ENCODE measurements around the gene MUC20. TPM values are rescaled to one million over a fixed set of nuclear protein-coding genes. Genes with fewer than 3 reads are reported as not detected.
"Not testable (repeated sequence)": the region's sequence is repeated elsewhere in the genome, so short reads cannot be mapped to it uniquely, and the experiment has no call there.

Gene MUC20
- total RNA-seq, 3 donors from 2014 or later: 0.63 to 0.95 (median 0.63) TPM

DNA sequence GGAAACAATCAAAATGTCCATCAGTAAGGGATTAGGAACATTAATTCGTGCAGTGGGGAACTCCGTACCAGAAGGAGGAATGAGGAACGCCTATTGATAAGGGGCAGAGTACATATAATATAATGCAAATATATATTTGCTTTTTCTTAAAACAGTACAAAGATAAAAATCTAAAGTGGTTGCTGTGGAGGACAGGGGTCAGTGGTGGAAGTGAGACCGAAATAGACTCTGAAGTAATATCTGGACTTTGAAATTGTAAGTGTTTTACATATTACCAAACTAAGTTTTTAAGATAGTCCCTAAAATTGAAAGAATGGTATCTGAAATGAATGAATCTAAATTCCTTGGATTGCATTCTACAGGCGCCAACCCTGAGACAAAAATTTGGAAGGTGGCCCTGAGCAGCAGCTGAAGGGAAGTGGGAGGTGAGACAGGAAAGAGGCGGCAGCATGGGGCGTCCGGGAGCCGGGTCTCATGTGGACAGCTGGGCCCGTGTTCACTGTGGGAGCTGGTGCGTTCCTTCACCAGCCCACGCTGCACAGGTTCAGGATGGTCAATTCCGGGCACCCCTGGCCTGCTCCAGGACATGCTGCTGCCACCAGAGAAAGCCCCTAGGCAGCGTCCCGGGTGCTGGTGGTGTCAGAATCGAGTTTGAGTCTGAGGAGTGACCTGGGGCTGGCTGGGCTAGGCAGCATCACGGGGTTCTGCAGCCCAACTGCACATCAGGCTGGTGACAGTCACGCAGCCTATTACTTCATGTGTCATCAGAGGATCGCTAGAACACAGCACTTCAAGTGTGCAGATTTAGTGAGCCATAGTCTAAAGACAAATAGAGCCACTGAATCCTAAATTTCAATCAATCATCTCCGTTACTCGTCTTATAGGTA lies 31.4 kb upstream of the MUC20 start:
- not testable (repeated sequence) for H3K9me3 Mint-ChIP-seq; ATAC-seq; DNase-seq; H3K27me3 Mint-ChIP-seq (ENCODE audit: low read depth); H3K4me1 Mint-ChIP-seq (ENCODE audit: low read depth); H3K4me3 Mint-ChIP-seq
- H3K36me3 Mint-ChIP-seq (ENCODE audit: insufficient read depth): peaks cover 43% of the 10 kb centered on the region

DNA sequence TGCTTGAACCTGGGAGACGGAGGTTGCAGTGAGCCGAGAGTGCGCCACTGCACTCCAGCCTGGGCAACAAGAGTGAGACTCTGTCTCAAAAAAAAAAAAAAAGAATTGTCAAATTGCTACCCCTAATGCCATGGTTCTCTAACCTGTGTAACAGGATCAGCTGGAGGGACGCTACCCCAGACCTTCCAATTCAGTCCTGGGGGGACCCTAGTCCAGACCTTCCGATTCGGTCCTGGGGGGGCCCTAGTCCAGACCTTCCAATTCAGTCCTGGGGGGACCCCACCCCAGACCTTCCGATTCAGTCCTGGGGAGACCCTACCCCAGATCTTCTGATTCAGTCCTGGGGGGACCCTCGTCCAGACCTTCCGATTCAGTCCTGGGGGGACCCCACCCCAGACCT lies 29.8 kb upstream of the MUC20 start:
- Mint-ChIP-seq H3K4me3 (no peak overlapping the region), H3K4me1 (ENCODE audit: low read depth) (peaks cover 9% of the 10 kb centered on the region), H3K27me3 (ENCODE audit: low read depth) (no peaks in the 10 kb centered on the region), H3K9me3 (no peaks in the 10 kb centered on the region), H3K36me3 (ENCODE audit: insufficient read depth) (peaks cover 41% of the 10 kb centered on the region)
- no peak for ATAC-seq
- no peak for DNase-seq

DNA sequence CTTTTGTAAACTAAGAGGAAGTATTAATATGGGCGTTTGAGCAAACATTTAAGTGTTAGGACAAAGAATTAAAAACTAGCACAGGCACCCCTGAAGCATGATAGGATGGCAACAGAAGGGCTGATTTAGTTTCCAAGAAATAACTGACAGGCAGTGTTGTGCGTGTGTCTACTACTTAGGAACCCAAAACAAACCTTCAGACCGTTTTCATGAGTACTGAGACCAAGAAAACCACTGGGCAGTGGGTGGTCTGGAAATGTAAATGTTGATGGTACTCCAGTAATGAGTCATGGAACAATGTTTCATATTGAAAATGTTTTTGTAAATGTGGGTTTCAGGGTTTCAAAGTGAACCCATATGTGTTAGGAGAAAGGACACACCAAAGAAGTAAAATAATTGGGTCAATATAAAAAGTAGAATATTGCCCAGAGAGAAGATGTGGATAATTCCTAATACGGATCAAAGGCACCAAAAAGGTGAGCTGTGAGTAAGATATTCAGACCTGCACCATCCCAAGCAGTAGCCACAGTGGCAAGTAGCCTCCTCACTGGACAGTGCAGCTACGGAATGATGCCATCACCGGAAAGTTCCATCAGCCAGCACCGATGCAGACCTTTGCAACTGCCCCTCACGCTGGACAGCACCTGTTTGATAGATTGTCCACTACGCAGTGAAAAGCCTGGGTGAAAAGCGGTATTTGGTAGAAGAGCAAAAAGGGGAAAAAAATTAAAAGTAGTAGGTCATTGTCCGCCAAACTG lies 29.0 kb upstream of the MUC20 start:
- H3K9me3 Mint-ChIP-seq; ATAC-seq; H3K4me3 Mint-ChIP-seq; DNase-seq; H3K27me3 Mint-ChIP-seq (ENCODE audit: low read depth); H3K4me1 Mint-ChIP-seq (ENCODE audit: low read depth): not testable (repeated sequence)
- peaks cover 43% of the 10 kb centered on the region for H3K36me3 Mint-ChIP-seq (ENCODE audit: insufficient read depth)

DNA sequence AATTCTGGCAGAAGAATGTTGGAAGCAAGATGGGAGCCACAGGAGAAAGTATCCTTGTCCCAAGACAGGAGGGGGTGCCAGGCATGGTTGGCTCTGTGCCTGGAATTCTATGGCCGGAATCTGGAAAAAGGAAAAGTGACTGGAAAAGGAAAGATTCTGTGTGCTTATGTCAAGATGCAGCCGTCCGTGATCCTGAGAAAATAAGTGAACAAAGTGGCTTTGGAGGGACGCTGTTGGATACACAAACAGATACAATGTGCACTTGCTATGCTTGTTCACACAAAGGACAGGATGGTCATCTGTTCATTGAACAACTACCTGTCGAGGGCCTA lies 28.5 kb upstream of the MUC20 start:
- ATAC-seq (no peak), DNase-seq (no peak)
- Mint-ChIP-seq H3K27me3 (ENCODE audit: low read depth) (no peaks in the 10 kb centered on the region), H3K4me3 (no peak overlapping the region), H3K9me3 (no peaks in the 10 kb centered on the region), H3K4me1 (ENCODE audit: low read depth) (peaks cover 9% of the 10 kb centered on the region), H3K36me3 (ENCODE audit: insufficient read depth) (peaks cover 44% of the 10 kb centered on the region)

DNA sequence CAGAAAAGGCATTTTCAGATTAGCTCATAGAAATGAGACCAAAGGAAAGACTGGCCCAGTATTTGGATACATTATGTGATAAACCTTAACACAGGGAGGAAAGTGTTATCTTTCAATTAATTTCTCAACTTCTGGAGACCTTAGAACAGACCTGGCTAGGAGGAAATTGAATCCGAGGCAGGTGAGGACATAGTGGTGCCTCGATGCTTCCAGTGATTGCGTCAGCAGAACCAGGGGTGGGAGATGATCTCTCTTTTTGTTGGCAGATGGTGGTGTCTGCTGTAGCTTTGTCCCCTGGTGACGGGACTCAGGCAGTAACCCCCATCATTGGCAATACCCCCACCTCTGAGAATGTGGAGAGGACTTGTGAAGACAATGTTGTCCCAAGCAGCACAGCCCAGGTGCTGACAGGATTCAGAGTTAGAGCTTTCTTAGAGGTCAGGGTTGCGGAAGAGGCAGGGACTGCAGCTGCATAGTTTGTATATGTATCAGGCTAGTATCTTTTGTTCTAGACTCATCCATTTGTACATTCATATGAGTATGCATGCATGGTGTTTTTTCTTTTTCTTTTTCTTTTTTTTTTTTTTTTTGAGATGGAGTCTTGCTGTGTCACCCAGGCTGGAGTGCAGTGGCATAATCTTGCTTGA lies 27.9 kb upstream of the MUC20 start:
- H3K27me3 Mint-ChIP-seq (ENCODE audit: low read depth): no peaks in the 10 kb centered on the region
- no peak overlapping the region for H3K4me3 Mint-ChIP-seq
- no peaks in the 10 kb centered on the region for H3K9me3 Mint-ChIP-seq
- DNase-seq: no peak
- peaks cover 45% of the 10 kb centered on the region for H3K36me3 Mint-ChIP-seq (ENCODE audit: insufficient read depth)
- ATAC-seq: no peak
- peaks cover 9% of the 10 kb centered on the region for H3K4me1 Mint-ChIP-seq (ENCODE audit: low read depth)

DNA sequence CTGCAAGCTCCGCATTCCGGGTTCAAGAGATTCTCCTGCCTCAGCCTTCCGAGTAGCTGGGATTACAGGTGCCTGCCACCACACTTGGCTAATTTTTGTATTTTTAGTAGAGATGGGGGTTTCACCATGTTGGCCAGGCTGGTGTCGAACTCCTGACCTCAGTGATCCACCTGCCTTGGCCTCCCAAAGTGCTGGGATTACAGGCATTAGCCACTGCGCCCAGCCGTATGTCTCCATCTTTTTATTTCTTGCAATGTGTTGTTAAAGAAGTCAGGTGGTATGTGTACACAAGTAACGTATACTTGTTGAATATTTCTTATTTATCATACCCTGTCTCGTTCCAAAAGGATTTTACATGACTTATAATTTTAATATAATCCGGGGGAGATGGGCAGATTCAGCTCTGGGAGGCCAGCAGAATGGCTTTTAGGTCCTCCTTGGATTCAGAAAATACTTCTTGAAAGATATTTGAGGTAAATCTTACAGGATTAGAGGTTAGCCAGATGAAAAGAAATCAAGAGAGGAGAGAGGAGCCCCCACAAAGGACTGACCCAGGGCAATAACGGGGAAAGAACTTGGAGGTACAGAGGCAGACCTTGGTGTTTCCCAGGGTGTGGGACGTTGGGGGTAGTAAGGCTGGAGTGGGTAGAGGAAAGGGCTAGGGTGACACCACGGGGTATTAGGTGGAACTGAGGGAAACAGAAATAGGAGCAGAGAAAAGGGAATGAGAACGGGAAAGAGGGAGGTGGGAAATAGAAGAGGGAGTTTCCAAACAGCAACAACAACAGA lies 27.2 kb upstream of the MUC20 start:
- DNase-seq (no peak), ATAC-seq (no peak)
- Mint-ChIP-seq H3K4me3 (no peak overlapping the region), H3K4me1 (ENCODE audit: low read depth) (peaks cover 9% of the 10 kb centered on the region), H3K27me3 (ENCODE audit: low read depth) (no peaks in the 10 kb centered on the region), H3K9me3 (no peaks in the 10 kb centered on the region), H3K36me3 (ENCODE audit: insufficient read depth) (peaks cover 50% of the 10 kb centered on the region)

DNA sequence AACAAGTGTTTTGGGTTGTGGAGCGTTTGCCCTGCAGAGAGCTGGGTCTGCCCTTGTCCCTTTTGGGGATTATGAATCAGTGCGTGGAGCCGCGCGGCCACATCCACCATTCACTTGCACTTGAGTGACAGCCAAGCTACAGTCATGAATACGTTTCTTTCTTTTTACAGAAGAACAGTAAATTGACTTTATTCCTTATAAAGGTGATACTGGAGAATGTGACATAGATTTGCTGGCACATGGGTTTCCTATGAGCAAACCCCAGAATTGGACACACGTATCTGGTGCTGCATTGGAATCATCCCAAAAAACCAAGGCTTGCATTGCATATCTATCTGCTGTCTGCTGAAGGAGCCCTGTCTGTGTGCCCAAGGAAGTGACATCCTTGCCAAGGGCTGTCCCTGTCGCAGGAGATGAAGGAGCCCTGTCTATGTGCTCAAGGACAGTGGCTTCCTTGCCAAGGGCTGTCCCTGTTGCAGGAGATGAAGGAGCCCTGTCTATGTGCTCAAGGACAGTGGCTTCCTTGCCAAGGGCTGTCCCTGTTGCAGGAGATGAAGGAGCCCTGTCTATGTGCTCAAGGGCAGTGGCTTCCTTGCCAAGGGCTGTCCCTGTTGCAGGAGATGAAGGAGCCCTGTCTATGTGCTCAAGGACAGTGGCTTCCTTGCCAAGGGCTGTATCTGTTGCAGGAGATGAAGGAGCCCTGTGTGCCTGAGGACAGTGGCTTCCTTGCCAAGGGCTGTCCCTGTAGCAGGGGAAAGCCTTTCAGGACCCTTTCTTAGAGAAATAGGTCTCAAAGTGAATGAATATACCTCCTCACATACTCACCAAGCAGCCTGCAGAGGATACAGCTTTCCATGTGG lies 26.3 kb upstream of the MUC20 start:
- not testable (repeated sequence) for H3K27me3 Mint-ChIP-seq (ENCODE audit: low read depth)

DNA sequence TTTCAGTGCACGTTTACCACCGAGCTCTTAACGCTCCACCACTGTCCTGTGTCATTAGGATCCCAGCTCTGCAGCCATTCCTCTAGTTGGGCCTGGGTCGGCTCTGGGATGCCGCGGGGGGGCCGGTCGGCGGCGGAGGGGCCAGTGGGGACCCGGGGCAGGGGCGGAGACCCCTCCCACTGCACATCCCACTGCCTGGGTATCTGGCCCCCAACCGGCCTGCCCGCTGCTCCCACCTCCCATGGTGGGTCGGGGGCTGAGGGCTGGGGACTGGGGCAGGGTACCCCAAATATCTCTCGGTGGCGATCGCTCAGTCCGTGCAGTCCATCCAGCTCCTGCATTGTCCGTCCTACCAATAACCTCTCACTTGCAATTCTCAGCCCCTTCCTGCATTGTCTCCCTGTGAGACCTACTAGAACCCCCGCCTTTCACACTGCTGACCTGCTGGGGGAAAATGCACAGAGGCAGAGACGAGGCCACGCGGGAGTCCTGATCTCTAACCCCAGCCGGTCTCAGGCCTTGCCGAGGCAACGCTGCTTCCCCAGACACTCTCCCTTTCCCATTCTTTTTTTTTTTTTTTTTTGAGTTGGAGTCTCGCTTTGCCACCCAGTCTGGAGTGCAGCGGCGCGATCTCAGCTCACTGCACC lies 24.0 kb upstream of the MUC20 start:
- no peak overlapping the region for H3K4me3 Mint-ChIP-seq
- H3K4me1 Mint-ChIP-seq (ENCODE audit: low read depth): peaks cover 7% of the 10 kb centered on the region
- no peak for DNase-seq
- no peaks in the 10 kb centered on the region for H3K9me3 Mint-ChIP-seq
- peaks cover 44% of the 10 kb centered on the region for H3K36me3 Mint-ChIP-seq (ENCODE audit: insufficient read depth)
- H3K27me3 Mint-ChIP-seq (ENCODE audit: low read depth): no peaks in the 10 kb centered on the region
- ATAC-seq: no peak

More for the DNA sequence above, 26.3 kb upstream of the MUC20 start:
- H3K36me3 Mint-ChIP-seq (ENCODE audit: insufficient read depth): peaks cover 45% of the 10 kb centered on the region
- H3K4me3 Mint-ChIP-seq; H3K4me1 Mint-ChIP-seq (ENCODE audit: low read depth); ATAC-seq; H3K9me3 Mint-ChIP-seq; DNase-seq: not testable (repeated sequence)

DNA sequence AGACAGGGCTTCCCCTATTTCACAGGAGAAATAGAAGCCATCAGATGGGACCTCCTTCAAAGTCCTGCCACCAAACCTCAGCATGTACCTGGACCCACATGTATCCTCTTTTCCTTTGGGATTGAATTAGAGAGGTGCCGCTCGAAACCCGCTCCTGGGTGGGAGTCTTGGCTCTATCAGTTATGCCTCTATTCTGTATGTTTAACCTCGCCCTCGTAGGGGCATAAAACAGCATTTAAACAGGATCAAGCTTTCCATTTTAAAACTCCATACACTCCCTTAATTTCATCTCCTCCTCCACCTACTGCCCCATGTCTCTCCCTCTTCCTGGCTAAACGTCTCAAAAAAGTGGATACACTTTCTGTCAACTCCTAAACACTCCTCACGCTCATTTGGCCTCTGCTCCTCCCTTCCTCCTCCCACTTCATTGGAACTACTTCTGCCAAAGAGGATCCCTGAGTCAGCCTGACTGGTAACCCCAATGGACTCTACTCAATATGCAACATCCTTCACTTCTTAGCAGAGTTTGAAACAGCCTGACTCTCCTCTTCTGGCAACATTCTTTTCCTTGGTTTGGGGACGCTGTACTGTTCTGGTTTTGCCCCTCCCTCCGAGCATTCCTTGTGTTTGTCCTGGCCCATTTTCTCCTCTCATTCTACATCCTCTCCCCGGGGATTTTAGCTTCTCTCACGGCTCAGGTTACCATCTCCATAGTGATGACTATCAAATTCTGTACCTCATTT lies 23.0 kb upstream of the MUC20 start:
- Mint-ChIP-seq H3K4me1 (ENCODE audit: low read depth) (no peaks in the 10 kb centered on the region), H3K27me3 (ENCODE audit: low read depth) (no peaks in the 10 kb centered on the region), H3K36me3 (ENCODE audit: insufficient read depth) (peaks cover 34% of the 10 kb centered on the region), H3K4me3 (no peak overlapping the region), H3K9me3 (no peaks in the 10 kb centered on the region)
- DNase-seq (no peak), ATAC-seq (no peak)

DNA sequence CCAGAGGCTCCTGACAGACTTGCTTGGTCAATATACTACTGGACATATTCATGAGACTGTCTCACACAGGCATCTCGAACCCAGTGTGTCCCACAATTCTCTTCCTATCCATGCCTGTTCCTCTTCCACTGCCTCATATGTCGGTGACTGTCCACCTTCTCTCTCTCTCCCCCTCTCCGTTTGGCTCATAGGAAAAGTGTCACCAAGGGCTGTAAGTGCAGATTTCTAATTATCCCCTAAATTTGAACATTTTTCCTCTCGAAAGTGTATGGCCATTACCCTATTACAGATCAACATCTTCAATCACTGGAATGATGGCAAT lies 22.5 kb upstream of the MUC20 start:
- H3K36me3 Mint-ChIP-seq (ENCODE audit: insufficient read depth): peaks cover 31% of the 10 kb centered on the region
- no peaks in the 10 kb centered on the region for H3K4me1 Mint-ChIP-seq (ENCODE audit: low read depth)
- no peak overlapping the region for H3K4me3 Mint-ChIP-seq
- DNase-seq: no peak
- no peaks in the 10 kb centered on the region for H3K27me3 Mint-ChIP-seq (ENCODE audit: low read depth)
- no peaks in the 10 kb centered on the region for H3K9me3 Mint-ChIP-seq
- no peak for ATAC-seq

DNA sequence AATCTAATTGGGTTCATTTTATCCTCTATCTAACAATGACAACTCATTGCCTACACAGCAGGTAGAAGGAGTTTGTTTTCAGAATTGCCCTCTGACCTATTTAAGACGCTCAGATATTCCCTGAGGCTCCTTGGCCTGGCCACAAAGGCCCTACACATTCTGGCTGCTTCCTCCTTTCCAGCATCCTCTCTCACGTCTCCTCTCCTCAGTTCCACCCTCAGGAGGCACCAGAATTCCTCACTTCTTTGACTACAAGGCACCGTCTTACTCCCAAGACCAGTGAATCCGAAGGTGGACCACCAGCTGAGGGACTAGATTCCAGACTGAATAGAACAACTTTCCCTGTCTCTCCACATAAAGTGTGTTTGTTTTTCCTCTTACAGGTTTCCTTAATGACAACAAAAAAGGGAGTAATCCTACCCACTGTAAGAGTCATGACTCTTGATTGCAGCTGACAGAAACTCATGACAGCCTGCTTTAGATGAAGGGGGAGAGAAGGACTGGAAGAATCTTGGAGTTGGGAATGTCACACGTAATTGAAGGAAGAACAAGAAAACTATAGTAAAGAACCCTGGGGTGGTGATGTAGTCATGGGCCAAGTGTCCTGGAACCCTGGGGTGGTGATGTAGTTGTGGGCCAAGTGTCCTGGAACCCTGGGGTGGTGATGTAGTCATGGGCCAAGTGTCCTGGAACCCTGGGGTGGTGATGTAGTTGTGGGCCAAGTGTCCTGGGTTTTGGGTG lies 22.0 kb upstream of the MUC20 start:
- Mint-ChIP-seq H3K27me3 (ENCODE audit: low read depth) (no peaks in the 10 kb centered on the region), H3K9me3 (no peaks in the 10 kb centered on the region), H3K4me3 (no peak overlapping the region), H3K4me1 (ENCODE audit: low read depth) (no peaks in the 10 kb centered on the region), H3K36me3 (ENCODE audit: insufficient read depth) (peaks cover 27% of the 10 kb centered on the region)
- DNase-seq (no peak), ATAC-seq (no peak)

DNA sequence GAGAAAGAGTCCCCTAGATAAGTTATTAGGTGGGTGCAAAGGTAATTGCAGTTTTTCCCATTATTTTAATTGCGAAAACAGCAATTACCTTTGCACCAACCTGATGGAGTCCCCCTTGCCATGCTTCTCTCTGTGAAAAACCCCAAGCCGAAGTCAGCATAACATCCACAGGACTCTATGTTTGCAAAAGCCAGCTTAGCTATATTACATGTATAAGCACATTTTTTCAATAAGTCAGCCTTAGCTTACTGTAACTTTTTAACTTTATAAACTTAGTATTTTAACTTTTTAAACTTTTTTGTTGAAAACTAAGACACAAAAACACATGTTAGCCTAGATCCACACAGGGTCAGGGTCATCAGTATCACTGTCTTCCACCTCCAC lies 21.4 kb upstream of the MUC20 start:
- DNase-seq: no peak
- Mint-ChIP-seq H3K36me3 (ENCODE audit: insufficient read depth) (peaks cover 24% of the 10 kb centered on the region), H3K9me3 (no peaks in the 10 kb centered on the region), H3K4me1 (ENCODE audit: low read depth) (no peaks in the 10 kb centered on the region), H3K27me3 (ENCODE audit: low read depth) (no peaks in the 10 kb centered on the region), H3K4me3 (no peak overlapping the region)
- no peak for ATAC-seq

Data from activated T-cell treated with anti-CD3 and anti-CD28 coated beads, Interleukin-2, amount 50 U/mL, for 4 hours (primary cell).